HepG2 (cell line): ENCODE data around the gene PML. TPM values are rescaled to one million over a fixed set of nuclear protein-coding genes. Genes with fewer than 3 reads are reported as not detected.
"Not testable (repeated sequence)": the region's sequence is repeated elsewhere in the genome, so short reads cannot be mapped to it uniquely, and the experiment has no call there.

Source experiments
- ATAC-seq: fragments of 200-7000 bp; cut with Tn5 transposase; 3 replicates; pipeline ENCODE4 v1.9.1; 2020; ENCODE audit warnings: mild to moderate bottlenecking, moderate library complexity
- BruUV-seq: library from RNA; stranded (reverse); fragments of 400-500 nt; replicated peaks from 2 replicates; lab custom pipeline; 2021; lab: Mats Ljungman, UMichigan
- CTCF ChIA-PET: fragments of 300-600 bp; formaldehyde crosslinking; extraction: SDS; loops from one replicate; lab custom pipeline; 2021; ENCODE audit warnings: low total read pairs, inconsistent platforms, low intra/inter-chr PET ratio; lab: Yijun Ruan, JAX
- POLR2A ChIA-PET: fragments of 350-600 bp; sonication (Branson Sonifier 250); formaldehyde crosslinking; loops from one replicate; lab custom pipeline; 2020; ENCODE audit warnings: antibody characterized with exemption, inconsistent platforms; lab: Yijun Ruan, JAX
- DNase-seq: peaks from one replicate; pipeline ENCODE4 v3.0.0-alpha.2; 2015; ENCODE audit warnings: low spot score
- FAIRE-seq: peaks from 3 replicates; lab custom pipeline; 2011; peaks lifted over from hg19 to GRCh38; lab: Jason Lieb, UNC
- H2AFZ ChIP-seq: one replicate; pipeline ENCODE4 v1.6.1; 2011; ENCODE audit warnings: low read length, inconsistent platforms
- H3K27ac ChIP-seq: fragments of 300-600 bp; 3 replicates; pipeline ENCODE4 v1.8.0; 2011; ENCODE audit warnings: mixed run types, mild to moderate bottlenecking, mixed read lengths, low read length, inconsistent platforms; ENCODE audit not compliant: insufficient read depth; ENCODE audit errors: extremely low read length
- H3K27me3 ChIP-seq, 2 experiments: fragments of 200-600 bp in 1 of 2; 2 replicates in 1 of 2; 3 replicates in 1 of 2; pipeline versions ENCODE4 v1.6.0 to v1.8.0; 2011; ENCODE audit warnings: low read length in 2 of 2, mild to moderate bottlenecking in 2 of 2, moderate library complexity in 2 of 2, inconsistent platforms in 1 of 2; ENCODE audit not compliant: insufficient read depth in 2 of 2, control insufficient read depth in 1 of 2
- H3K36me3 ChIP-seq, 2 experiments: fragments of 200-600 bp in 1 of 2; replicated peaks in 1 of 2; 2 replicates in 1 of 2; 3 replicates in 1 of 2; pipeline versions ENCODE4 v1.5.1 to v1.8.0; 2011; ENCODE audit warnings: low read length in 2 of 2, inconsistent platforms in 1 of 2; ENCODE audit not compliant: insufficient read depth in 2 of 2, control insufficient read depth in 1 of 2
- H3K4me1 ChIP-seq: 2 replicates; pipeline ENCODE4 v1.5.1; 2012; ENCODE audit warnings: low read length, inconsistent platforms; ENCODE audit not compliant: insufficient read depth
- H3K4me2 ChIP-seq: 2 replicates; pipeline ENCODE4 v1.6.0; 2011; ENCODE audit warnings: low read depth, low read length, inconsistent platforms
- H3K4me3 ChIP-seq, 3 experiments: fragments of 200-600 bp in 1 of 3; sonication (generic), shearing (Covaris generic) in 1 of 3; replicated peaks in 1 of 3; 2 replicates each; pipeline ENCODE4 v1.5.1; 2011 to 2016; ENCODE audit warnings: low read length in 3 of 3, inconsistent platforms in 2 of 3, low read depth in 2 of 3, mild to moderate bottlenecking in 2 of 3, control low read depth in 1 of 3, mixed read lengths in 1 of 3; ENCODE audit not compliant: insufficient read depth in 1 of 3
- H3K79me2 ChIP-seq: one replicate; pipeline ENCODE4 v1.6.1; 2011; ENCODE audit warnings: low read length, inconsistent platforms; ENCODE audit not compliant: insufficient read depth
- H3K9ac ChIP-seq: 2 replicates; pipeline ENCODE4 v1.6.0; 2011; ENCODE audit warnings: mild to moderate bottlenecking, low read depth, low read length, inconsistent platforms; ENCODE audit not compliant: insufficient read depth
- H3K9me3 ChIP-seq: 2 replicates; pipeline ENCODE4 v1.5.1; 2012; ENCODE audit warnings: mild to moderate bottlenecking, low read length
- H4K20me1 ChIP-seq: 2 replicates; pipeline ENCODE4 v1.6.0; 2011; ENCODE audit warnings: inconsistent platforms, mild to moderate bottlenecking, low read length, moderate library complexity; ENCODE audit not compliant: insufficient read depth
- EEA1 ChIP-seq: sonication (generic); formaldehyde crosslinking; IDR thresholded peaks from 2 replicates; pipeline ENCODE4 v1.5.1; 2020; ENCODE audit warnings: mild to moderate bottlenecking, missing genetic modification reagents, borderline replicate concordance
- ZBTB44 ChIP-seq: sonication (generic); formaldehyde crosslinking; IDR thresholded peaks from 2 replicates; pipeline ENCODE4 v1.4.0; 2020; ENCODE audit warnings: missing genetic modification reagents
- ZNF263 ChIP-seq: sonication (generic); formaldehyde crosslinking; IDR thresholded peaks from 2 replicates; pipeline ENCODE4 v1.4.0; 2020; ENCODE audit warnings: missing genetic modification reagents
- ZNF451 ChIP-seq: sonication (generic); formaldehyde crosslinking; IDR thresholded peaks from 2 replicates; pipeline ENCODE4 v1.5.0; 2020; ENCODE audit warnings: mild to moderate bottlenecking, missing genetic modification reagents
- ZNF761 ChIP-seq: sonication (generic); formaldehyde crosslinking; conservative IDR thresholded peaks from 2 replicates; pipeline ENCODE4 v1.4.0; 2020; ENCODE audit warnings: mild to moderate bottlenecking, missing genetic modification reagents
- WGBS: methylation state at CpG from one replicate; pipeline ENCODE4 v1.1.6; 2017; ENCODE audit warnings: low lambda C conversion rate; 5-methylcytosine and 5-hydroxymethylcytosine counted together
- in situ Hi-C: cut with HindIII; loops from 2 replicates; pipeline ENCODE4 v1.10.0; 2017; ENCODE audit warnings: low pct_unique_long_range_greater_than_20kb; ENCODE audit not compliant: extremely low pct_ligation_motif_present
- intact Hi-C: fragments of 100-400 bp; cut with micrococcal nuclease; formaldehyde crosslinking; loops from one replicate; pipeline ENCODE4 v1.10.0; 2022; ENCODE audit not compliant: unreplicated experiment
- polyA plus RNA-seq, 8 experiments: library from polyadenylated mRNA; depleted of rRNA in 3 of 8; stranded (reverse) in 7 of 8; unstranded in 1 of 8; fragments of >200 nt; fragmentation: Illumina TruSeq in 4 of 8; extraction: Trizol in 4 of 8; gene quantifications; 2 replicates each; pipeline versions ENCODE4 v1.2.1 to v1.2.3, GENCODE V29; 2011 to 2016; ENCODE audit warnings: low read depth in 4 of 8, missing spikeins in 1 of 8, mixed read lengths in 1 of 8; ENCODE audit not compliant: insufficient read depth in 1 of 8
- total RNA-seq, 5 experiments: library from RNA; depleted of rRNA; stranded (reverse); fragments of >200 nt; fragmentation: Illumina TruSeq; extraction: Trizol; gene quantifications; 2 replicates each; pipeline ENCODE4 v1.2.3, GENCODE V29; 2016; ENCODE audit warnings: low read depth in 1 of 5
- TF ChIP-seq, protein P1 (sequence below): IDR thresholded peaks from 2 replicates; pipeline ENCODE4 v1.6.1; 2016

PML gene
- total and polyA plus RNA-seq, 2 of the 13 experiments (the other 11 are each of a cell fraction or from before 2014, with no cell fraction given), result 2.9 to 3.9 TPM

GRCh38 chr15:74055804-74056203 lies 61.3 kb downstream of the PML start:
- CTCF ChIA-PET, result no interaction called here
- Histone ChIP-seq H3K27me3 (0 out of 5 replicates have a peak, but pooled peaks cover 0 to 1% of the 10 kb centered on the region in 2 experiments), H3K9ac (no peak overlapping the region), H3K27ac (no peak overlapping the region), H3K4me2 (no peak overlapping the region), H3K9me3 (no peaks in the 10 kb centered on the region), H3K4me1 (no peaks in the 10 kb centered on the region), H4K20me1 (no peaks in the 10 kb centered on the region), H3K36me3 (no peaks in the 10 kb centered on the region), H3K79me2 (no peaks in the 10 kb centered on the region), H2AFZ (no peak overlapping the region), H3K4me3 (no peak overlapping the region)
- FAIRE-seq (no peak), DNase-seq (no peak), ATAC-seq (no peak)
- in situ Hi-C loops, result no loop called here
- intact Hi-C loops, result no loop called here
- POLR2A ChIA-PET, result no interaction called here
- whole genome bisulfite sequencing, result 4% methylated on average over 2 of the region's 2 CpGs
- BruUV-seq, result no TSS peak
- TF ChIP-seq ZNF761 (CRISPR knock-in tag) (no peak), EEA1 (CRISPR knock-in tag) (no peak), ZBTB44 (no peak), ZNF451 (no peak), ZNF263 (no peak)
- TF ChIP-seq, protein P1, sequence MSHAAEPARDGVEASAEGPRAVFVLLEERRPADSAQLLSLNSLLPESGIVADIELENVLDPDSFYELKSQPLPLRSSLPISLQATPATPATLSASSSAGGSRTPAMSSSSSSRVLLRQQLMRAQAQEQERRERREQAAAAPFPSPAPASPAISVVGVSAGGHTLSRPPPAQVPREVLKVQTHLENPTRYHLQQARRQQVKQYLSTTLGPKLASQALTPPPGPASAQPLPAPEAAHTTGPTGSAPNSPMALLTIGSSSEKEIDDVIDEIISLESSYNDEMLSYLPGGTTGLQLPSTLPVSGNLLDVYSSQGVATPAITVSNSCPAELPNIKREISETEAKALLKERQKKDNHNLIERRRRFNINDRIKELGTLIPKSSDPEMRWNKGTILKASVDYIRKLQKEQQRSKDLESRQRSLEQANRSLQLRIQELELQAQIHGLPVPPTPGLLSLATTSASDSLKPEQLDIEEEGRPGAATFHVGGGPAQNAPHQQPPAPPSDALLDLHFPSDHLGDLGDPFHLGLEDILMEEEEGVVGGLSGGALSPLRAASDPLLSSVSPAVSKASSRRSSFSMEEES (CRISPR knock-in tag), result no peak

DNA sequence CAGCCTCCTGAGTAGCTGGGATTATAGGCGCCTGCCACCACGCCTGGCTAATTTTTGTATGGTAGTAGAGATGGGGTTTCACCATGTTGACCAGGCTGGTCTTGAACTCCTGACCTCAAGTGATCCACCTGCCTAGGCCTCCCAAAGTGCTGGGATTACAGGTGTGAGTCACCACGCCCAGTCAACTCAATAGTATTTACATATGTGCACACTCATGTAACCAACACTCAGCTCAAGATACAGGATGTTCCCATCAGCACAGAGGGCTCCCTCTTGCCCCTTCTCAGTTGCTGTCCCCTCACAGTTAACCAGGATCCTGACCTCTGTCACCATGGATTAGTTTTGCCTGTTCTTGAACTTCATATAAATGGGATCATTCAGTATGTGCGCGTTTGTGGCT lies 61.8 kb downstream of the PML start:
- FAIRE-seq, H3K79me2 ChIP-seq, H3K27ac ChIP-seq, BruUV-seq, H3K9me3 ChIP-seq, H2AFZ ChIP-seq, H3K27me3 ChIP-seq, H3K36me3 ChIP-seq, H3K4me2 ChIP-seq, H4K20me1 ChIP-seq, H3K4me1 ChIP-seq, DNase-seq, ATAC-seq, in situ Hi-C loops, H3K4me3 ChIP-seq, intact Hi-C loops, H3K9ac ChIP-seq, POLR2A ChIA-PET, CTCF ChIA-PET: not testable (repeated sequence)
- WGBS, result 75% methylated on average over 3 of the region's 5 CpGs

DNA sequence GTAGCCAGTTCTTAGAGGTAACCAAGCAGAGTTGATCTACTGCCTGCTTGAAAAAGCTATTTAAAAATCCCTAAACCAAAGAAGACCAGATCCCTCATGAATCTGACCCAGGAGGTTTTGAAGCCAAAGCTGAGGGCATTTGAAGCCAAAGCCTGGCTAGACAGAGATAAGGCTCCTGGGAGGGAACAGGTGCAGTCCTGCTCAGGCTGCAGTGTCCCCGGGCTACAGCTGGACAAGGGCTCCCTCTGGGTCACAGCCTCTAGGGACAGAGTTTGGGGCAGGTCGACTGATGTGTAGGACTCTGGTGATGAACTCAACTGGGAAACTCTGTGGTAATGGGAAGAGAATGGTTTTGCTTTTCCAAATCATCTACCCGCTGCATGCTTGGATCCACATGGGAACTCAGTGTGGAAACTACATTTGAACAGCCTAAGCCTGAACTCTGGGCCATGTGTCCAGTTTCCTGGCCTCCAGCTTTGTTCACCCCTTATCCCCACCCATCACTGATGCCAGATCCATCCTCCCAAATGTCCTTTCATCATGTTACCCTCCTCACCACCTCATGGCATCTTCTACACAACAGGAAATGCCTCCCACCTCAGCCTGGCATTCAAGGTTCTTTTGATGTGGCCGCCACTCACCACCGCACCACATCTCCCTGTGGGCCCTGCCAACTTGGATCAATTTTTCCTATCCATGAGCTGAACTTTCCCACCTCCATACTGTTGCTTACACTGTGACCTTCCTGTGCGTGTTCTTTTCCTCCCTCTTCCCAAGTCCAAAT lies 64.7 kb downstream of the PML start:
- ATAC-seq, H3K27ac ChIP-seq, in situ Hi-C loops, H3K9ac ChIP-seq, H3K4me1 ChIP-seq, H3K27me3 ChIP-seq, FAIRE-seq, POLR2A ChIA-PET, intact Hi-C loops, CTCF ChIA-PET, H2AFZ ChIP-seq, H3K79me2 ChIP-seq, H3K36me3 ChIP-seq, H3K4me3 ChIP-seq, DNase-seq, BruUV-seq, H3K9me3 ChIP-seq, H4K20me1 ChIP-seq, H3K4me2 ChIP-seq: not testable (repeated sequence)
- 0% methylated on average over 3 of the region's 6 CpGs for WGBS
